HepG2 (cell line): Measurements from ENCODE around the gene COL18A1. TPM values are rescaled to one million over a fixed set of nuclear protein-coding genes. Genes with fewer than 3 reads are reported as not detected.
A peak's percentile ranks its signal among the peaks of the same experiment; 100 is the strongest.

Experiments used
- ATAC-seq: fragments of 200-7000 bp; cut with Tn5 transposase; 3 replicates; pipeline ENCODE4 v1.9.1; 2020; ENCODE audit warnings: mild to moderate bottlenecking, moderate library complexity
- BruUV-seq: library from RNA; stranded (reverse); fragments of 400-500 nt; replicated peaks from 2 replicates; lab custom pipeline; 2021; lab: Mats Ljungman, UMichigan
- CTCF ChIA-PET: fragments of 300-600 bp; formaldehyde crosslinking; extraction: SDS; loops from one replicate; lab custom pipeline; 2021; ENCODE audit warnings: low total read pairs, inconsistent platforms, low intra/inter-chr PET ratio; lab: Yijun Ruan, JAX
- POLR2A ChIA-PET: fragments of 350-600 bp; sonication (Branson Sonifier 250); formaldehyde crosslinking; loops from one replicate; lab custom pipeline; 2020; ENCODE audit warnings: antibody characterized with exemption, inconsistent platforms; lab: Yijun Ruan, JAX
- DNase-seq: peaks from one replicate; pipeline ENCODE4 v3.0.0-alpha.2; 2015; ENCODE audit warnings: low spot score
- FAIRE-seq: peaks from 3 replicates; lab custom pipeline; 2011; peaks lifted over from hg19 to GRCh38; lab: Jason Lieb, UNC
- H2AFZ ChIP-seq: one replicate; pipeline ENCODE4 v1.6.1; 2011; ENCODE audit warnings: low read length, inconsistent platforms
- H3K27ac ChIP-seq: fragments of 300-600 bp; 3 replicates; pipeline ENCODE4 v1.8.0; 2011; ENCODE audit warnings: mixed run types, mild to moderate bottlenecking, mixed read lengths, low read length, inconsistent platforms; ENCODE audit not compliant: insufficient read depth; ENCODE audit errors: extremely low read length
- H3K27me3 ChIP-seq, 2 experiments: fragments of 200-600 bp in 1 of 2; 2 replicates in 1 of 2; 3 replicates in 1 of 2; pipeline versions ENCODE4 v1.6.0 to v1.8.0; 2011; ENCODE audit warnings: low read length in 2 of 2, mild to moderate bottlenecking in 2 of 2, moderate library complexity in 2 of 2, inconsistent platforms in 1 of 2; ENCODE audit not compliant: insufficient read depth in 2 of 2, control insufficient read depth in 1 of 2
- H3K36me3 ChIP-seq, 2 experiments: fragments of 200-600 bp in 1 of 2; replicated peaks in 1 of 2; 2 replicates in 1 of 2; 3 replicates in 1 of 2; pipeline versions ENCODE4 v1.5.1 to v1.8.0; 2011; ENCODE audit warnings: low read length in 2 of 2, inconsistent platforms in 1 of 2; ENCODE audit not compliant: insufficient read depth in 2 of 2, control insufficient read depth in 1 of 2
- H3K4me1 ChIP-seq: 2 replicates; pipeline ENCODE4 v1.5.1; 2012; ENCODE audit warnings: low read length, inconsistent platforms; ENCODE audit not compliant: insufficient read depth
- H3K4me2 ChIP-seq: 2 replicates; pipeline ENCODE4 v1.6.0; 2011; ENCODE audit warnings: low read depth, low read length, inconsistent platforms
- H3K4me3 ChIP-seq, 3 experiments: fragments of 200-600 bp in 1 of 3; sonication (generic), shearing (Covaris generic) in 1 of 3; replicated peaks in 1 of 3; 2 replicates each; pipeline ENCODE4 v1.5.1; 2011 to 2016; ENCODE audit warnings: low read length in 3 of 3, inconsistent platforms in 2 of 3, low read depth in 2 of 3, mild to moderate bottlenecking in 2 of 3, control low read depth in 1 of 3, mixed read lengths in 1 of 3; ENCODE audit not compliant: insufficient read depth in 1 of 3
- H3K79me2 ChIP-seq: one replicate; pipeline ENCODE4 v1.6.1; 2011; ENCODE audit warnings: low read length, inconsistent platforms; ENCODE audit not compliant: insufficient read depth
- H3K9ac ChIP-seq: 2 replicates; pipeline ENCODE4 v1.6.0; 2011; ENCODE audit warnings: mild to moderate bottlenecking, low read depth, low read length, inconsistent platforms; ENCODE audit not compliant: insufficient read depth
- H3K9me3 ChIP-seq: 2 replicates; pipeline ENCODE4 v1.5.1; 2012; ENCODE audit warnings: mild to moderate bottlenecking, low read length
- H4K20me1 ChIP-seq: 2 replicates; pipeline ENCODE4 v1.6.0; 2011; ENCODE audit warnings: inconsistent platforms, mild to moderate bottlenecking, low read length, moderate library complexity; ENCODE audit not compliant: insufficient read depth
- FOXC1 ChIP-seq: sonication (generic); formaldehyde crosslinking; IDR thresholded peaks from 2 replicates; pipeline ENCODE4 v1.8.0; 2022; ENCODE audit warnings: mild to moderate bottlenecking, missing genetic modification reagents, borderline replicate concordance
- KAT2B ChIP-seq: fragments of 150-350 bp; IDR thresholded peaks from 2 replicates; pipeline ENCODE4 v1.6.1; 2014; ENCODE audit warnings: low read depth, low read length, borderline replicate concordance
- MXI1 ChIP-seq: IDR thresholded peaks from 3 replicates; pipeline ENCODE4 v1.6.1; 2012; ENCODE audit warnings: low read depth, low read length, inconsistent platforms, borderline replicate concordance
- POGZ ChIP-seq: sonication (generic); formaldehyde crosslinking; IDR thresholded peaks from 2 replicates; pipeline ENCODE4 v1.4.0; 2020; ENCODE audit warnings: mild to moderate bottlenecking, missing genetic modification reagents
- RCOR2 ChIP-seq: IDR thresholded peaks from 2 replicates; pipeline ENCODE4 v1.6.1; 2016; ENCODE audit warnings: missing biosample characterization, missing genetic modification reagents
- SIN3A ChIP-seq: IDR thresholded peaks from 2 replicates; pipeline ENCODE4 v1.6.1; 2011; ENCODE audit warnings: low read depth, mild to moderate bottlenecking, control low read depth, low read length, borderline replicate concordance
- SRF ChIP-seq: IDR thresholded peaks from 2 replicates; pipeline ENCODE4 v1.6.1; 2011; ENCODE audit warnings: mild to moderate bottlenecking, low read depth, low read length, moderate library complexity
- TBX2 ChIP-seq: sonication (generic); formaldehyde crosslinking; IDR thresholded peaks from 2 replicates; pipeline ENCODE4 v1.5.0; 2020; ENCODE audit warnings: missing genetic modification reagents, mild to moderate bottlenecking, borderline replicate concordance
- ZNF441 ChIP-seq: sonication (generic); formaldehyde crosslinking; IDR thresholded peaks from 2 replicates; pipeline ENCODE4 v1.7.0; 2021; ENCODE audit warnings: missing genetic modification reagents, borderline replicate concordance
- WGBS: methylation state at CpG from one replicate; pipeline ENCODE4 v1.1.6; 2017; ENCODE audit warnings: low lambda C conversion rate; 5-methylcytosine and 5-hydroxymethylcytosine counted together
- in situ Hi-C: cut with HindIII; loops from 2 replicates; pipeline ENCODE4 v1.10.0; 2017; ENCODE audit warnings: low pct_unique_long_range_greater_than_20kb; ENCODE audit not compliant: extremely low pct_ligation_motif_present
- intact Hi-C: fragments of 100-400 bp; cut with micrococcal nuclease; formaldehyde crosslinking; loops from one replicate; pipeline ENCODE4 v1.10.0; 2022; ENCODE audit not compliant: unreplicated experiment
- polyA plus RNA-seq, 8 experiments: library from polyadenylated mRNA; depleted of rRNA in 3 of 8; stranded (reverse) in 7 of 8; unstranded in 1 of 8; fragments of >200 nt; fragmentation: Illumina TruSeq in 4 of 8; extraction: Trizol in 4 of 8; gene quantifications; 2 replicates each; pipeline versions ENCODE4 v1.2.1 to v1.2.3, GENCODE V29; 2011 to 2016; ENCODE audit warnings: low read depth in 4 of 8, missing spikeins in 1 of 8, mixed read lengths in 1 of 8; ENCODE audit not compliant: insufficient read depth in 1 of 8
- total RNA-seq, 5 experiments: library from RNA; depleted of rRNA; stranded (reverse); fragments of >200 nt; fragmentation: Illumina TruSeq; extraction: Trizol; gene quantifications; 2 replicates each; pipeline ENCODE4 v1.2.3, GENCODE V29; 2016; ENCODE audit warnings: low read depth in 1 of 5
- TF ChIP-seq, protein P1 (sequence below): sonication (generic); IDR thresholded peaks from 2 replicates; pipeline ENCODE4 v1.6.1; 2016; ENCODE audit warnings: low read depth, borderline replicate concordance
- TF ChIP-seq, protein P2 (sequence below): sonication (generic); formaldehyde crosslinking; IDR thresholded peaks from 2 replicates; pipeline ENCODE4 v1.5.0; 2020; ENCODE audit warnings: mild to moderate bottlenecking, missing genetic modification reagents
- TF ChIP-seq, protein P3 (sequence below): IDR thresholded peaks from 2 replicates; pipeline ENCODE4 v1.4.0; 2020; ENCODE audit warnings: mild to moderate bottlenecking, missing genetic modification reagents

The COL18A1 gene
- total and polyA plus RNA-seq, 2 of the 13 experiments (the other 11 are each of a cell fraction or from before 2014, with no cell fraction given): 79.0 to 102 TPM

DNA sequence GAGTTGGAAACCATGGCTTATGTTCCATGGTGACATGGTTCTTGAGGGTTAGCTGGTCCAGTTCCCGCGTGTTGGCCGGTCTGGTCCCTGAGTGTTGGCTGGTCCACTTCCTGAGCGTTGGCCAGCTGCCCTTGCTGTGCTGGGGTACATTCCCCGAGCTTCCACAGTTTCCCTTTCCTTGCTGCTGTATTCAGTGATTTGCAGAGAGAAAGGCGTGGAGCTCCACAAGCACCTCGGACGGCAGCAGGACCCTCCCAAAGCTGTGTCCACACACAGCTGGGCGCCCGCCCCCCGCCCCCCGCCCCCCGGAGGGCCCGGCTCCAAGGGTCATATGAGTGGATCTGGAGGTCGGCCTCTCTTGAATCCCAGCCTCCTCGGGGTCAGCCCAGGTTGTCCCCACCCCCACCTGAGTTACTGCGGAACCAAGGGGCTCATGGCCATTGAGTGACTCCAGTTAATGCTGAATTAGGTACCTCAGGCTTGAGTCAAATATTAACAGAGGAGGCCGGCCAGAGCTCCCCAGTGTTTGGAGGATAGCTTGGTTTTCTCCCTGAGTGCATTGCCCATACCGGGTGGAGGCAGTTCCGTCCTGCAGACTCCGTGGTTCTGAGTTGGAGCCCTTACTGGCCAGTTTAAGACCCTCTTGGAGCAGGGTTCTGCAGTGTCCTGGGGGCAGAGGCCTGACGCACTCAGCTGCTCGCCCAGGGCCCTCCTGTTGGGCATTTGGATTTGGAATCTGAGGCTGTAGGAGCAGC is 18.4 kb downstream of the COL18A1 start:
- intact Hi-C loops: loop anchor here (1.0 kb wide), 1 partner anchor 13 kb away; no protein-coding TSS in a partner anchor
- H3K4me1 ChIP-seq: peaks cover 89% of the 10 kb centered on the region
- H4K20me1 ChIP-seq: peaks cover 33% of the 10 kb centered on the region; the same call in 1 of the 2 replicates
- H2AFZ ChIP-seq: no peak overlapping the region
- ATAC-seq: peak; percentile 76
- no peaks in the 10 kb centered on the region for H3K9me3 ChIP-seq
- FAIRE-seq: peak; percentile 93
- ChIA-PET CTCF (no interaction called here), POLR2A (interaction anchor here (0.7 to 8.9 kb wide), 20 partner anchors 8 to 136 kb away, joined by 3 to 210 read pairs (median 5); partner anchors contain the start of gene POFUT2)
- peak; percentile 87 for DNase-seq
- no CpG with 5 or more reads among the region's 23 CpGs for WGBS
- peaks cover under 1 to 2% of the 10 kb centered on the region in 2 experiments; a peak in 3 of 5 replicates for H3K36me3 ChIP-seq
- peak overlapping the region; percentile 39 to 71 (median 41); a peak in 5 of 6 replicates for H3K4me3 ChIP-seq
- peak overlapping the region; percentile 90 for H3K4me2 ChIP-seq
- no TSS peak for BruUV-seq
- H3K79me2 ChIP-seq: peaks cover 78% of the 10 kb centered on the region
- in situ Hi-C loops: no loop called here
- H3K27me3 ChIP-seq: no peaks in the 10 kb centered on the region
- H3K27ac ChIP-seq: peak overlapping the region; percentile 88
- peak overlapping the region; percentile 64 for H3K9ac ChIP-seq
- TF ChIP-seq MXI1: 0 out of 3 replicates have a peak, but pooled peaks have one; percentile 35
- TF ChIP-seq, protein P1, sequence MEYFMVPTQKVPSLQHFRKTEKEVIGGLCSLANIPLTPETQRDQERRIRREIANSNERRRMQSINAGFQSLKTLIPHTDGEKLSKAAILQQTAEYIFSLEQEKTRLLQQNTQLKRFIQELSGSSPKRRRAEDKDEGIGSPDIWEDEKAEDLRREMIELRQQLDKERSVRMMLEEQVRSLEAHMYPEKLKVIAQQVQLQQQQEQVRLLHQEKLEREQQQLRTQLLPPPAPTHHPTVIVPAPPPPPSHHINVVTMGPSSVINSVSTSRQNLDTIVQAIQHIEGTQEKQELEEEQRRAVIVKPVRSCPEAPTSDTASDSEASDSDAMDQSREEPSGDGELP: peak; percentile 83; the same call in 1 of the 2 replicates
- TF ChIP-seq POGZ (CRISPR knock-in tag): peak; percentile 37; the same call in 1 of the 2 replicates
- TF ChIP-seq, protein P2, sequence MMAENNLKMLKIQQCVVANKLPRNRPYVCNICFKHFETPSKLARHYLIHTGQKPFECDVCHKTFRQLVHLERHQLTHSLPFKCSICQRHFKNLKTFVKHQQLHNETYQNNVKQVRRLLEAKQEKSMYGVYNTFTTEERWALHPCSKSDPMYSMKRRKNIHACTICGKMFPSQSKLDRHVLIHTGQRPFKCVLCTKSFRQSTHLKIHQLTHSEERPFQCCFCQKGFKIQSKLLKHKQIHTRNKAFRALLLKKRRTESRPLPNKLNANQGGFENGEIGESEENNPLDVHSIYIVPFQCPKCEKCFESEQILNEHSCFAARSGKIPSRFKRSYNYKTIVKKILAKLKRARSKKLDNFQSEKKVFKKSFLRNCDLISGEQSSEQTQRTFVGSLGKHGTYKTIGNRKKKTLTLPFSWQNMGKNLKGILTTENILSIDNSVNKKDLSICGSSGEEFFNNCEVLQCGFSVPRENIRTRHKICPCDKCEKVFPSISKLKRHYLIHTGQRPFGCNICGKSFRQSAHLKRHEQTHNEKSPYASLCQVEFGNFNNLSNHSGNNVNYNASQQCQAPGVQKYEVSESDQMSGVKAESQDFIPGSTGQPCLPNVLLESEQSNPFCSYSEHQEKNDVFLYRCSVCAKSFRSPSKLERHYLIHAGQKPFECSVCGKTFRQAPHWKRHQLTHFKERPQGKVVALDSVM: peak; percentile 95
- TF ChIP-seq, protein P3, sequence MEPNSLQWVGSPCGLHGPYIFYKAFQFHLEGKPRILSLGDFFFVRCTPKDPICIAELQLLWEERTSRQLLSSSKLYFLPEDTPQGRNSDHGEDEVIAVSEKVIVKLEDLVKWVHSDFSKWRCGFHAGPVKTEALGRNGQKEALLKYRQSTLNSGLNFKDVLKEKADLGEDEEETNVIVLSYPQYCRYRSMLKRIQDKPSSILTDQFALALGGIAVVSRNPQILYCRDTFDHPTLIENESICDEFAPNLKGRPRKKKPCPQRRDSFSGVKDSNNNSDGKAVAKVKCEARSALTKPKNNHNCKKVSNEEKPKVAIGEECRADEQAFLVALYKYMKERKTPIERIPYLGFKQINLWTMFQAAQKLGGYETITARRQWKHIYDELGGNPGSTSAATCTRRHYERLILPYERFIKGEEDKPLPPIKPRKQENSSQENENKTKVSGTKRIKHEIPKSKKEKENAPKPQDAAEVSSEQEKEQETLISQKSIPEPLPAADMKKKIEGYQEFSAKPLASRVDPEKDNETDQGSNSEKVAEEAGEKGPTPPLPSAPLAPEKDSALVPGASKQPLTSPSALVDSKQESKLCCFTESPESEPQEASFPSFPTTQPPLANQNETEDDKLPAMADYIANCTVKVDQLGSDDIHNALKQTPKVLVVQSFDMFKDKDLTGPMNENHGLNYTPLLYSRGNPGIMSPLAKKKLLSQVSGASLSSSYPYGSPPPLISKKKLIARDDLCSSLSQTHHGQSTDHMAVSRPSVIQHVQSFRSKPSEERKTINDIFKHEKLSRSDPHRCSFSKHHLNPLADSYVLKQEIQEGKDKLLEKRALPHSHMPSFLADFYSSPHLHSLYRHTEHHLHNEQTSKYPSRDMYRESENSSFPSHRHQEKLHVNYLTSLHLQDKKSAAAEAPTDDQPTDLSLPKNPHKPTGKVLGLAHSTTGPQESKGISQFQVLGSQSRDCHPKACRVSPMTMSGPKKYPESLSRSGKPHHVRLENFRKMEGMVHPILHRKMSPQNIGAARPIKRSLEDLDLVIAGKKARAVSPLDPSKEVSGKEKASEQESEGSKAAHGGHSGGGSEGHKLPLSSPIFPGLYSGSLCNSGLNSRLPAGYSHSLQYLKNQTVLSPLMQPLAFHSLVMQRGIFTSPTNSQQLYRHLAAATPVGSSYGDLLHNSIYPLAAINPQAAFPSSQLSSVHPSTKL: peak; percentile 53; the same call in 1 of the 2 replicates
- peak; percentile 69; the same call in 1 of the 2 replicates for TF ChIP-seq SRF
- no peak for TF ChIP-seq RCOR2 (CRISPR knock-in tag)
- 0 out of 2 replicates have a peak, but pooled peaks have one; percentile 18 for TF ChIP-seq SIN3A
- TF ChIP-seq TBX2 (CRISPR knock-in tag): peak; percentile 50
- TF ChIP-seq KAT2B: no peak
- TF ChIP-seq ZNF441 (CRISPR knock-in tag): 0 out of 2 replicates have a peak, but pooled peaks have one; percentile 42
- TF ChIP-seq FOXC1 (CRISPR knock-in tag): no peak
